Stimulated activated CD4-positive, alpha-beta T cell treated with anti-CD3 and anti-CD28 coated beads, Interleukin-4, amount 100 ng/mL, for 48 hours (primary cell): Measurements from ENCODE around the gene POGLUT2.
"Not testable (repeated sequence)": the region's sequence is repeated elsewhere in the genome, so short reads cannot be mapped to it uniquely, and the experiment has no call there.

ENCODE experiments used
- DNase-seq, 2 donors: peaks; one replicate each; pipeline ENCODE4 v3.0.0-alpha.2; 2020; ENCODE audit warnings: low read depth in 2 of 2

The POGLUT2 gene

DNA sequence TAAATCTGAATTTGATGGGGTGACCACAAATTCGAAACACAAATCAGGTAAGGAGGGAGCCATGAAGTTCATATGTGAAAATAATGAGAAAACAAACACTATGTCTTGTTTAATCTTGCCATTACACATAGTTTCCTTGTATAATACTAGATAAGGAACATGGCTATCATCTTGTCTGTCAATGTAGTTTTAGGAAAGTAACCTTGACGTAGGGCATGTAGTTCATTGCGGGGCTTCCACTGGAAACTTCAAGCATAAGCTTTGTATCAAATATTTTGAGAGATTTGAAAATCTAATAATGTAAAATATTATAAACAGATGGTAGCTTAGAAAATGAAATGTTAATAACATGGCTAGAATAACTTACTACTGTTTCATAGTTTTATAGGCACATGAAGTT lies 8.9 kb upstream of the POGLUT2 start:
- DNase-seq: no peak

DNA sequence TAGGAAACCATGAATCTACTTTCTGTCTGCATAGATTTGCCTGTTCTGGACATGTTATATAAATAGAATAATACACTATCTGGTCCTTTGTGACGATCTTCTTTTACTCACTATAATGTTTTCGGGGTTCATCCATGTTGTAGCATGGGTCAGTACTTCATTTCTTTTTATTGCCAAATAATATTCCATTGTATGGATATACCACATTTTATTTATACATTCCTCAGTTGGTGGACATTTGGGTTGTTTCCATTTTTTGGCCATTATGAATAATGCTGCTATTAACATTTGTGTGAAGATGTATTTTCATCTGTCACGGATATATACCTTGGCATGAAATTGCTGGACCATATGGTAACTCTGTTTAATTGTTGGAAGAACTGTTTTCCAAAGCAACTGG lies 6.9 kb upstream of the POGLUT2 start:
- DNase-seq: no peak

DNA sequence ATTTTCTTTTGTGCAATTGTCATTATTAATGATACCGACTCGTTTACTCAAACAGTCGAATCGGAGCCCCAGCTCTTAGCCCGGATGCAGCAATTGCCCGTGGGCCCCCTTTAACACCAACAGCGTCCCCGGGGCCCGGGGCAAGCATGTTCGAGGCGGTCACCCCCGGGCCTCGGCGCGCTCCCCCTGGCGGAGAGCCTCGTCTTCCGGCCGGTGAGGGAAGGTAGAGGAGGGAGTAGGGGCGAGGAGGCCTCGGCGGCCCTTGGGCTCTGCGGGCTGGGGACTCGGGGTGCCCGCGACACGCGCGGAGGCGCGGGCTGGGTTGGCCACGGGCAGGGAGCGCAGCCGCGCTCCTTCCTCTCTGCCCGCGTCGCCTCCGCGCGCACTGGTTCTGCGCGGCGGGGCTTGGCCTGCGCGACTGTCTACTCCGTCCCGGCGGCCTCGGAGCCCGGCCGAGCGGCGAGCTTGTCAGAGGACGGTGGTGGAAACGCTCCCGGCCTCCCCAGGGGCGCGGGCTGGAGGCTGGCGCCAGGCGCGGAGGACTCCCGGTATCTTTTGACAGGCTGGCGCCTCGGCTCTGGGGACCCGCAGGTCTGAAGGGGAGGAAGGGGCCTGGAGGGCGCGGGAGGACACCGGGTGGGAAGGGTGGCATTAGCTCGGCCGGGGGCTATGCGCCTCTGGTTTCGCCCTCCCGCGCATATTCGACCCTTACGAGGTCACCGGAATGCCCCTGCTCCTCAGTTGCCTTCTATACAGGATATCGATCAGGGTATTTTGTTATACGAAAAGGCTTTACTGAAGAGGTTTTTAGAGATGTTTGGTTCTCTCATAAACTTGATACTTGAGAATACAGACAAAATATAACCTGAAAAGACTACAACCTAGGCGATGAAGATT lies 1.6 kb upstream of the POGLUT2 start:
- DNase-seq: peak; percentile 79 to 82

DNA sequence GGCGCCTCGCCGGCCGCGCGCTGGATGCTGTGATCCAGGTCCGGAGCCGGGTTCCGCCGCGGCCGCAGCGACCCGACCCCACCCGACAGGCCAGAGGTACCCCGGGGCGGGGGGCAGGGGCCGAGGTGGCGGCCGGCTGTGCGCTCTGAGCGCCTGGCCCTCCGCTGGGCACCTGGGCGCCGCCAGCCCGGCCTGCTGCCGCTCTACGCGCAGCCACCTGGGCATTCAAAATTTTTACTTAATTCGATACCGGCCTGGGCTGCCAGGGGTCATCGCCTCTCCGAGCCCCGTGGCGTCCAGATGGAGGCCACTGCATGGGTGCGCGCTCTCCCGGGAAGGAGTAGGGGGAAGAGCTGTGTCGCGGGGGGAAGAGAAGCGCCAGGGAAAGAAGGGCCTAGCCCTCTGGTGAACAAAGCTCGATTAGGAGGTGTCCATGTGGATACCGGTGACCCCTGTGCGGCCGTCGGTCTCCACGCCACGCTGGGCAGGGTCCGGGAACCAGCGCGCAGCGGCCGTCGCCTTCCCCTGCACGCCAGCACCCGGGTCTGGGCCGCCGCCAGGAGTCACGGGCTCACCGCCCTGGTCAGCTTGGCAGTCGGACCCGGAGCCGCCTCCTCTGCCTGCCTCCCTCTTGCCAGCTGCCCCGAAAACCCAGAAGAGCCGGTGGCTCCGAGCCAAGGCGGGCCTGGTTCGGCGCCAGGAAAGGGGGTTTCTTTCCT lies 809 bp upstream of the POGLUT2 start:
- peak in 1 of 2 donors; percentile 6 for DNase-seq

DNA sequence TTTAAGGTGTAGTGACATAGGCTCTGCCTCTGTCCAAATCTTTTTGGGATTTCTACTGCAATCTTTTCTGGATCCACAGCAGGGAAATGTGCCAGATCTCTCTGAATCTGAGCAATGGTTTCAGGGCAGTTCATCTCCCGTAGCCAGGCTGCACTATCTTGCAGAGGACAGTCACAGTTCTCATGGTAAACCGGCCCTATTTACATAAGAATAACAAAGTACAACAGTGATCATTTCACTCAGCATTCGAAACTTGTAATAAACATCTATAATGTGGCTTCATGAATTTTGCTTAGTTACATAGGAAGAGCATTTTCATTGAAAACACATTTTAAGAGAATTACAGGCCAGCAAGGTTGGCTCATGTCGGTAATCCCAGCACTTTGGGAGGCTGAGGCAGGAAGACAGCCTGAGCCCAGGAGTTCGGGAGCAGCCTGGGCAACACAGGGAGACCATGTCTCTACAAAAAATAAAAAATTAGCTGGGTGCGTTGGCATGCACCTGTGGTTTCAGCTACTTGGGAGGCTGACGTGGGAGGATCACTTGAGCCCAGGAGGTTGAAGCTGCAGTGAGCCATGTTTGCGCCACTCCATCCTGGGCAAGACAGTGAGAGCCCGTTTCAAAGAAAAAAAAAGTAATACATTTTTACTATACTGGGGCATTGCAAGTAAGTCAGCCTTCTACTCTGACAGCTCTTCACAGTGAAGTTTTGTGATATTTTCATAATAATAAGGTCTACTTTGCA lies 5.0 kb downstream of the POGLUT2 start:
- no peak for DNase-seq

DNA sequence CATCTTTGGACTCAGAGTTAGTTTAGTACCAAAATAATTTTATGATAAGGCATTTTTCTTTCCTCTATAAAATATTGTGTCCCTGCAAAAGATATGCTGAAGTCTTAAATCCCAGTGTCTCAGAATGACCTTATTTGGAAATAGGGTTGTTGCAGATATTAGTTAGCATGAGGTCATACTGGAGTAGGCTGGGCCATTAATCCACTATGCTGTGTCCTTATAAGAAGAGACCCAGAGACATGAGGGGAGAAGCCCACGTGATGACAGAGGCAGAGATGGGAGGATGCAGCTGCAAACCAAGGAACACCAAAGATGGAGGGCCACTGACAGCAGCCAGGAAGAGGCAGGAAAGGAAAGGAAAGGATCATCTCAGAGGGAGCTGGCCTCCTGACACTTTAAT lies 6.4 kb downstream of the POGLUT2 start:
- no peak for DNase-seq

DNA sequence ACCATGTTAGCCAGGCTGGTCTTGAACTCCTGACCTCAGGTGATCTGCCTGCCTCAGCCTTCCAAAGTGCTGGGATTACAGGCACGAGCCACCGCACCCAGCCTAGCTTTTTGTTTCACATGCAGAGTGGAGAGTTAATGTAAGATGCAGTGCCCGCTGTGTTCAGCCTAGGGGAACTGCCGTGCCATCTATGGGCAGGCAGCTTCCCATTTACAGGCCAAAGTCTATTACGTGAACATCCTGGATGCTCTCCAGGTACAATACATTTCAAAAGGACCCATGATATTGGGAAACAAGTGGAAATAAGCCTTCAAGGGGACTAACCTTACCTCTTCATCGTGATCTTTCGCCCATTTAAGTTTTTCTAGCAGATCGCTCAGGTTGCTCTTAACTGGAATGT lies 10.1 kb downstream of the POGLUT2 start:
- DNase-seq: no peak

DNA sequence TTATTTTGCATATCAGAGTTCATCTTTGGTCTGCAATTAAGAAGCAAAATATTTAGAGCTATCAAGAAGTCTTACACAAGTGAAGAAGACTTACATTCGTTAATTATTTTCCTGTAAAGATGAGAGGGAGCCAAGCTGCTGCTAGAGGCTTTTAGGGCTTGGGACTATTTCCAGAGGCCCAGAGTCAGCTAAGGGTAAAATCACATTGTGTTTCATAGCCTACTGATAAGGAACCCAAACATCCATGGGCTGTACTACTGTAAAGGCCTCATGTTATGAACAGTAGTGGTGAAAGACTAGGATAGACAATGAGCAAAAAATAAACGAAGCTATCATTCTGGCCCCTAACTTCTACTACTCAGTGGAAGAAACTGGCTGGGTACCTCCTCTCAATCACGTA lies 14.3 kb downstream of the POGLUT2 start:
- no peak for DNase-seq

DNA sequence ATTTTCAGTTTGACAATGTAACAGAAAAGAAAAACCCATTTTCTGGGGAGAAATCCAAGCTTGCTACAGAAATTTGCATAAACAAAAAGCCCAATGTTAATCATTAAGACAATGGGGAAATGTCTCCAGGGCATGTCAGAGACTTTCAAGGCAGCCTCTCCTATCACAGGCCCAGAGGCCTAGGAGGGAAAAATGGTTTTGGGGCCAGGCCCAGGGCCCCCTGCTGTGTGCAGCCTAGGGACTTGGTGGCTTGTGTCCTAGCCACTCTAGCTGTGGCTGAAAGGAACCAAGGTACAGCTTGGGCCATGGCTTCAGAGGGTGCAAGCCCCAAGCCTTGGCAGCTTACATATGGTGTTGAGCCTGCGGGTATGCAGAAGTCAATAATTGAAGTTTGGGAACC lies 17.2 kb downstream of the POGLUT2 start:
- no peak for DNase-seq

DNA sequence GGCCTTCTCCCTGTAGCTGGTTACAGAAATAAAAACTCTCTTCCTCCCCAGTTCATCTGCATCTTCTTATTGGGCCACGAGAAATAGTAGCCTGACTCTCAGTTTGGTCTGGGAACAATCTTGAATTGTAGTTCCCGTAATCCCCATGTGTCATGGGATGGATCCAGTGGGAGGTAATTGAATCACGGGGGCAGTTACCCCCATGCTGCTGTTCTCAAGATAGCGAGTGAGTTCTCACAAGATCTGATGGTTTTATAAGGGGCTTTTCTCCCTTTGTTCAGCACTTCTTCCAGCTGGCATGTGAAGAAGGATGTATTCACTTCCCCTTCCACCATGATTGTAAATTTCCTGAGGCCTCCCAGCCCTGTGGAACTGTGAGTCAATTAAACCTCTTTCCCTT lies 18.1 kb downstream of the POGLUT2 start:
- DNase-seq: not testable (repeated sequence)

DNA sequence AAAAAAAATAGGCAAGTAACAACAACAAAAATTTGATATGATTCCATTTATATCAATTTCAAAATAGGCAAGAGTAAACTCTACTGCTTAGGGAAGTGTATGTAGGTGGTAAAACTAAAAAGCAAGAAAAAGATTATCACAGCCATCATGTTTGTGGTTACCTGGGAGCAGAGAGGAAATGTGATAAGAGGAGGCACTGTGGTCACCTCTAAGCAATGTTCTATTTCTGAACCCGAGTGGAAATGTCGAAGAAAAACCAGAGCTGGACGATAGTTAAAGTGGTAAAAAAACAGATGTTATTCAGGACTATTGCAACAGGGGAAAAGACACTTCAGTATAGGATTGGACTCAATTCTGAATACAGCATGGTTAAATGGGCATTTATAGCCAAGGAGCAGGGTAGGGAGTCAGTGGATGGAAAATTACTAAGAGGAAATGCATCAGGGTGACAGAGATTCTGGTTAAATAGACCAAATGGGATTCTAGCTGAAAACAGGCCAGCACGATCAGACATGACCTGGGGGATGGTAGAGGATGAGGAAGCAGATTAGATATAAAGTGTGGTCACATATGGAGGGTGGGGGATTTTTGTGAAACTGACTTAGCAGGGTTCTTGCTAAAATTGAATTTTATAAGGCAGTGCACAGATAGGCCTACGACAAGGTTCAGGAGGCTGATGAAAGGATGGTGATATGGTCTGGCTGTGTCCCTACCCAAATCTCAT lies 19.2 kb downstream of the POGLUT2 start:
- peak in 1 of 2 donors; percentile 30 for DNase-seq

DNA sequence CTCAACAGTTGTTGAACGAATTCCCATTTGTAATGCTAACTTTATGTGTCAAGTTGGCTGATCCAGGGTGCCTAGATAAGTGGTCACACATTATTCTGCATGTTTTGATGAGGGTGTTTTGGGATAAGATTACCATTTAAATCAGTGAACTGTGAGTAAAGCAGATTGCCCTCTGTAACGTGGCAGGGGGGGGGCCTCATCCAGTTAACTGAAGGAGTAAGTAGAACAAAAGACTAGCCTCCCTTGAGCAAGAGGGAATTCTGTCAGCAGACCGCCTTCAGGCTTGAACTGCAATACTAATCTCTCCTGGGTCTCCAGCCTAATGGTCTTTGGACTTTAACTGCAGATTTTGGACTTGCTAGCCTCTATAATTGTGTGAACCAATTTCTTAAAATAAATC lies 21.0 kb downstream of the POGLUT2 start:
- DNase-seq: no peak

DNA sequence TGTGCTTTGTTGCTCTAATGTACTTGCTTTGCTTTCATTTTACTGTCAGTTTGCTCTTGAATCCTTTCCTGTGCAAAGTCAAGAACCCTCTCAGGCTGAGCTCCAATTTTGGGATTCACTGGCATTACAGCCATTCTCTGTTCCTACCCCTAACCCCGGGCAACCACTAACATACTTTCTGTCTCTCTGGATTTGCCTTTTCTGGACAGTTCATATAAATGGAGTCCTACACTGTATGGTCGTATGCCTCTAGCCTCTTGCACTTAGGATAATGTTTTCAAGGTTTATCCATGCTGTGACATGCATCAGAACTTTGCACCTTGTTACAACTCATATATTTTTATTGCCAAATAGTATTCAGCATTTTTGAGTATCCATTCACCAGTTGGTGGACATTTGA lies 22.5 kb downstream of the POGLUT2 start:
- DNase-seq: no peak

DNA sequence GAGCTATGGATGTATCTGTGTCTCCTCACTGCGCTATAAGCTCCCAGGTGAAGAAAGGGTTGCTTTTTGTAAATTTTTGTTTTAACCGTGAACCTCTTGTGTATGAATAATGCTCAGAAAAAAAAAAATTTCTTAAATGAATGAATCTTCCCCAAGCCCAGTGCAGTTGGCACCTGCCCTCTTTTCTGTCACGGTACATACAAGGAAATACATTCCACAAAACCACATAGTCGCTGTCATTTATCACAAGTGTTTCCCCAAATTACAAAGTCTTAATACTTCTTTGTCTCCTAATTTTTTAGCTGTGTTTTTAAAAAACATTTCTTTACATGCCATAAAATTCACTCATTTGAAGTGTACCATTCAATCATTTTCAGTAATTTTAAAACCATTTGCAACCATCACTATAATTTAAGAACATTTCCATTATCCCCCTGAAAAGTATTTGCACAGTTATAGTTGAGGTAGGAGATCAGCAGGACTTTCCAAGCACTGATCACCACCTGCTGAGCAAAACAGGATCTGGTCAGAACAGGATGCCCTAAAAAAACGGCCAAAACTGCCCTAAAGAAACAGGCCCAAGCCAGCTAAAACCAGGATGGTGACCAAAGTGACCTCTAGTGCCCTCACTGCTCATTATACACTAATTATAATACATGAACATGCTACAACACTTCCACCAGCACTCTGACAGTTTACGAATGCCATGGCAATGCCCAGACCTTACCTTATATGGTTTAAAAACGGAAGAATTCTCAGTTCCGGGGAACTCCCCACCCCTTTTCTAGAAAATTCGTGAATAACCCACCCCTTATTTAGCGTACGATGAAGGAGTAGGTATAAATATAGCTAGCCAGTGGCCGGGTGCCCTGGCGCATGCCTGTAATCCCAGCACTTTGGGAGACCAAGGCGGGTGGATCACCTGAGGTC lies 23.9 kb downstream of the POGLUT2 start:
- no peak for DNase-seq

DNA sequence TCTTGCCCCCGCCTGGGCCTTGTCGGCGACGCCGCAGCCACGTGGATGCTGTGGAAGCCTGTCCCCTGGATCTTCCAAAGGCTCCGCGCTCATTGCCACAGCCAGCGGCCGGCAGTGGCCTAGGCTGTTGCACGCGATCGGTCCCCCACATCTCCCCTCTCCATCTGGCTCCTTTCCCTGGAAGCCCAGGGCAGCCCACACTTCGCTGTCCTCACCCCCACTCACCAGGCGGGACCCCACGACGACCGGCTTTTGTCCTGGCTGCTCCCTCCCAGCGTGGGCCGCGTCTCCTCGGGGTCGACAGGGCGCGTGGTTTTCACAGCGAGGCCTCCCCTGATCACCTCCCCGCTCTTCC lies 24.6 kb downstream of the POGLUT2 start:
- no peak for DNase-seq

DNA sequence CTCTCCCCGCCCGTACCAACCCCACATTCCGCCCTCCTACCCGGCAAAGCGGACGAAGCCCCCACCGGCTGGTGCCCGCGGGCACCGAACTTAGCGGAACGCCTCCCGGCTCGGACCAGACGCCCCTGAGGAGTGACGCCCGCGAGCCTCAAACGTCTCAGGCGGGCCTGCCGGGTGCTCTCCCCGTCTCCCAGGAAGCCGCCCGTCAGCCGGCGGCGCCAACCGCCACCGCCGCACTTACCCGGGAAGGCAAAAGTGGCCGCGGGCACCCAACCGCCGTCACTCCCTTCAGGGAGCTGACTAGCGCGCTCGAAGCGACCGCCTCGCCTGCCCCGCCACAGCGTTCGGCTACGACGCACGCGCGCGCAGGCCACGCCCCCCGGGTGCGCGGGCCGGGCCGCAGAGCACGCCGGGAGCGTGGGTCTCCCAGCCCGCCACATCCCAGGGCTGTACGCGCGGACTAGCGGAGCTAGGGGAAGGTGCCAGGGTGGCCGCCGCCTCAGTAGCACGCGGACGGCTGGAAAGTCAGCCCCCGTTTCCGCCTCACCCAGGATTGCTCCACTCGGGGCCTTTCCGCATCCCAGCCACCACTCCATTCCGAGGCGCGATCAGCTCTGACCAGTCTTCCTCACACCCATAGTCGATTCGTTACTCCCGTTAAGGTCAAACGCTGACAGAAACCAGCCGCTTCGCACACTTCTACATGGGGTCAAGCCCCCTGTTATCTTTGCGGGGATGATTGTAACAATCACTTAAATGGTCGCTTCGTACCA lies 25.1 kb downstream of the POGLUT2 start, which contains the start of gene TEX30:
Gene TEX30, minus strand, starts transcription at position 346 of the 773 bp plus-strand sequence. CDS start 3,760 bp downstream, outside the sequence.
- peak; percentile 76 to 82 for DNase-seq

DNA sequence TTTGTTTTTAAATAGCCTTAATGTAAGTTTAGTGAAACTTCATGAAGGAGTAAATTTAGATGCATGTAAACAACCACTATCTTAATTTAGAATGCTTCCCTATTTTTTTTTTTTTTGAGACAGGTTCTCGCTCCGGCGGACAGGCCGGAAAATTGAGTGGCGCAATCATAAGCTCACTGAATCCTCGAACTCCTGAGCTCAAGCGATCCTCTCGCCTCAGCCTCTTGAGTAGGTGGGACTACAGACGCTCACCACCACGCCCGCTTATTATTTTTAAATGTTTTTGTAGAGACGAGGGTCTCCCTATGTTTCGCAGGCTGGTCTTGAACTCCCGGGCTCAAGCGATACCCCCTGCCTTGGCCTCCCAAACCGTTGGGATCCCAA lies 26.7 kb downstream of the POGLUT2 start:
- DNase-seq: no peak

DNA sequence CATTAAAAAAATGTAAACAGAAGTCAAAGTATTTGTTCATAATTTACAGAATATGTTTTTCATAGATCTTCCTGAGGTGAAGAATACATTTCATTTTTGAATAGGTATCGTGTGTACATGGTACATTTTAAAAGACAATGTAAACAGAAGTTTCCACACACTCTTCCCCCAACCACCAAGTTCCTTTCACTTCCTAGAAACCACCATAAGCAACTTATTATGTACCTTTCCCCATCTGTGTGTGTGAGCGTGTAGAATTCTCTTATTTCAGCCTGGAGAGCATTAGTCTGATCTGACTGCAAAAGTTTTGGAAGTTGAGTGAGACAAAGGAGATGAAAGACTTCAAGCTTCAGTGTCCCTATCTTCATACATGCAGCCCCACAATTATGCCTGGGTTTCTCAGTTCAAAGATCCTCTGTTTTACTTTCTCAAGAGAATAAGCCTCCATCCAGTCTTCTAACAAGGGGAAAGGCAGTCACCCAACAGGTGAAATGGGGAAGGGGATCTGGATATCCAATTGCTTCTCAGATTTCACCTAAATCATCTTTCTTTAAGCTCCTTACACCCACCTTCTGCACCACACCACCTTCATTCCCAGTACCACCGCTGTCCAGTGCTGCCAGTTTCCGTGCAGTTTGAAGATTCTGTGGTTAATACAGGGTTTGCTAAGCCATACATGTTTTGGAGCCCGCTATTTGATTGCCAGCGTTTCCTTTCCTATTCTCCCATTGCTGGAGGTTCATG lies 27.3 kb downstream of the POGLUT2 start:
- DNase-seq: no peak

DNA sequence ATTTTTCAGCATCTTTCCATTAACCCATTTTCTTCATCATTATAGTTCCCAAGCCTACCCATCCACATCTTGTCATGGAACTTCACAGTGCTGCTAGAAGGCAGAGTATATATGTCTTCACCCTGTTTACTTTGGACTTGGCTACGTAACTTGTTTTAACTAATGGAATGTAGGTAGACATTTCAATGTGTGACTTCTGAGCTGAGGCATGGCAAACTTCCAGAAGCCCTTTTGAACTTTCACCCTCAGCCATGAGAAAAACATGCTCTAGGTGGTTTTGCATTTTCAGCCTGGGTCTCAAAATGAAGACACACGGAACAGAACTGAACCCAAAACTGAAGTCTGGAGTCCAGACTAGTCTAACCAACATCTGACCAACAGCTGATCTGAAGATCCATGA lies 28.3 kb downstream of the POGLUT2 start:
- no peak for DNase-seq
